Nephron (organoid): ENCODE data around the gene MKRN1.

ENCODE experiments used
- H3K27ac Mint-ChIP-seq, 3 experiments: 2 replicates each; pipeline ENCODE4 v1.8.0; 2020; ENCODE audit warnings: mixed read lengths in 3 of 3, mild to moderate bottlenecking in 2 of 3, moderate library complexity in 1 of 3
- H3K27me3 Mint-ChIP-seq: 2 replicates; pipeline ENCODE4 v1.8.0; 2021; ENCODE audit warnings: low read depth, mild to moderate bottlenecking, moderate library complexity, mixed read lengths
- H3K36me3 Mint-ChIP-seq: 2 replicates; pipeline ENCODE4 v1.8.0; 2020; ENCODE audit warnings: low read depth, mixed read lengths
- H3K4me1 Mint-ChIP-seq: 2 replicates; pipeline ENCODE4 v1.8.0; 2020; ENCODE audit warnings: mixed read lengths
- H3K4me3 Mint-ChIP-seq, 3 experiments: 2 replicates each; pipeline ENCODE4 v1.8.0; 2020; ENCODE audit warnings: mild to moderate bottlenecking in 3 of 3, mixed read lengths in 3 of 3, moderate library complexity in 2 of 3
- H3K9me3 Mint-ChIP-seq: 2 replicates; pipeline ENCODE4 v1.8.0; 2020; ENCODE audit warnings: mixed read lengths
- TF ChIP-seq, protein P1 (sequence below), 3 experiments: fragments of 200-600 bp; sonication (generic); IDR thresholded peaks; one replicate each; pipeline ENCODE4 v1.5.0; 2021; ENCODE audit warnings: antibody characterized with exemption in 3 of 3; ENCODE audit not compliant: unreplicated experiment in 3 of 3

Gene MKRN1

DNA sequence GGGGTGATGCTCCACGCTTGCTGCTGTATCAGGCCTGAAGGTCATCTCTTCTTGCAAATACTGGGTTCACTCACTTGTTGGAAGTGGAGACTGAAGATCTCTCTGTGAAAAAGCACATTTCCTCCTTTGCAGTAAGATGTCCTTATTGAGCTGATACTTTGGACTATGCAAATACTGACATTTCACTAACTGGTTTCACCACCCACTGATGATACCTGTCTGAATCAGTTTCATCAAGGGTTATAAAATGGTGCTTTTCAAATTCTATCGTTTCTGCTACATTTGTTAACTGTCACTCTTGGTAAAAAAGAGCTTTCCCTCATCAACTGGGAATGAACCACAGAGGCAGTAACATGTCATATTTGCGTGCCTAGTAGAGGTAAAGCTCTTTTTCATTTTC is 39.9 kb downstream of the MKRN1 start:
- Mint-ChIP-seq H3K36me3 (peaks cover 5% of the 10 kb centered on the region), H3K9me3 (no peaks in the 10 kb centered on the region), H3K27me3 (no peaks in the 10 kb centered on the region), H3K4me3 (no peak overlapping the region), H3K27ac (no peak overlapping the region), H3K4me1 (no peaks in the 10 kb centered on the region)
- TF ChIP-seq, protein P1, sequence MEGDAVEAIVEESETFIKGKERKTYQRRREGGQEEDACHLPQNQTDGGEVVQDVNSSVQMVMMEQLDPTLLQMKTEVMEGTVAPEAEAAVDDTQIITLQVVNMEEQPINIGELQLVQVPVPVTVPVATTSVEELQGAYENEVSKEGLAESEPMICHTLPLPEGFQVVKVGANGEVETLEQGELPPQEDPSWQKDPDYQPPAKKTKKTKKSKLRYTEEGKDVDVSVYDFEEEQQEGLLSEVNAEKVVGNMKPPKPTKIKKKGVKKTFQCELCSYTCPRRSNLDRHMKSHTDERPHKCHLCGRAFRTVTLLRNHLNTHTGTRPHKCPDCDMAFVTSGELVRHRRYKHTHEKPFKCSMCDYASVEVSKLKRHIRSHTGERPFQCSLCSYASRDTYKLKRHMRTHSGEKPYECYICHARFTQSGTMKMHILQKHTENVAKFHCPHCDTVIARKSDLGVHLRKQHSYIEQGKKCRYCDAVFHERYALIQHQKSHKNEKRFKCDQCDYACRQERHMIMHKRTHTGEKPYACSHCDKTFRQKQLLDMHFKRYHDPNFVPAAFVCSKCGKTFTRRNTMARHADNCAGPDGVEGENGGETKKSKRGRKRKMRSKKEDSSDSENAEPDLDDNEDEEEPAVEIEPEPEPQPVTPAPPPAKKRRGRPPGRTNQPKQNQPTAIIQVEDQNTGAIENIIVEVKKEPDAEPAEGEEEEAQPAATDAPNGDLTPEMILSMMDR (IDR thresholded peaks at IDR 0.05; ENCODE audit: unreplicated experiment in 3 of 3): no peak

DNA sequence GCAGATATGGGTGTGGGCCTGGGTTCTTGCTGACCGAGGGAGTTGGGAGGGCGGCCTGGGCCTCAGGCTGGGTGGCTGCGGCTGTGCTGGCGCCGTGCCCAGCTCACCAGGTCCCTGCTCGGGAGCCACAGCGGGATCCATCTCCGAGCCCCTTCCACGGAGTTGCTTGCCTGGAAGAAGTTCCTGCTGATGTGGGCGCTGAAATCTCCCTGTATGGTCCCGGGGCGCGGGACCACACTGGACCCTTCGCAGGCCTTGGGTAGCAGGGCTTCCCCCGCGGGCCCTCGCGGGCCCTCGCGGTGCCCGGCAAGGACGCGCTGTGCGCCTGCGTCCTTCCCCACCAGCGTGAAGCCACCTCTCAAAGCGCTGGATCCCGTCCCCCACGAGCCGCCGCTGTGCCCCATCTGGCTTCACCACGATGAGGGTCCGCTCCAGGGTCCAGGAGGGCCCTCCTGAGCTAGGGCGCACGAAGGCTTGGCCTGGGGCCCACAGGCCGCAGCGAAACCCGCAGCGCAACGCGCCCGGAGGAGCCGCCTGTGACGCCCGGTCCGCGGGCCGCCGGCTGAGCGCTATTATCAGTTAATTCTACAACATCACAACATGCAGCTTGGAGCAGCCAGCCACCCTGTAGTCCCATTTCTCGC is 43.9 kb downstream of the MKRN1 start:
- H3K4me3 Mint-ChIP-seq: no peak overlapping the region
- no peaks in the 10 kb centered on the region for H3K4me1 Mint-ChIP-seq
- H3K36me3 Mint-ChIP-seq: no peaks in the 10 kb centered on the region
- H3K9me3 Mint-ChIP-seq: no peaks in the 10 kb centered on the region
- TF ChIP-seq, protein P1 (IDR thresholded peaks at IDR 0.05; ENCODE audit: unreplicated experiment in 3 of 3): no peak
- no peak overlapping the region for H3K27ac Mint-ChIP-seq
- H3K27me3 Mint-ChIP-seq: no peaks in the 10 kb centered on the region

DNA sequence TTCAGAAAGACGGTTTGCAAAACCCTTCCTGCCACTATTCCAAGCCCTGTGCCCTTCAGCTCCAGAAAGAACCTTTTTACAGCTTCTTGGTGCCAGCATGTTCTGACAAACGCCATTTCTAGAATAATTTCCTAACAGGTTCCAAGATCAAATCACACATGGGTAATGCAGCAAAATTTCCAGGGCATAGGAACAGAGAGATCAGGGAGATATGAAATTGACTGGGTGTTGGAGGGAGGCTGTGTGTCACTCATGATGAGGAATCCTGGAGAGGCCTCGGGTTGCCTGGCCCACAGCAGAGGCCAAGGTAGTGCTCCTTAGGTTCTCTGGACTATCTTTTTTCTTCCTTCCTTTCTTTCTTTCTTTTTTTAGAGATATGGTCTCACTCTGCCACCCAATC is 45.9 kb downstream of the MKRN1 start:
- TF ChIP-seq, protein P1 (IDR thresholded peaks at IDR 0.05; ENCODE audit: unreplicated experiment in 3 of 3): no peak
- H3K4me3 Mint-ChIP-seq: no peak overlapping the region
- no peaks in the 10 kb centered on the region for H3K36me3 Mint-ChIP-seq
- H3K27me3 Mint-ChIP-seq: no peaks in the 10 kb centered on the region
- no peak overlapping the region for H3K27ac Mint-ChIP-seq
- no peaks in the 10 kb centered on the region for H3K9me3 Mint-ChIP-seq
- no peaks in the 10 kb centered on the region for H3K4me1 Mint-ChIP-seq

DNA sequence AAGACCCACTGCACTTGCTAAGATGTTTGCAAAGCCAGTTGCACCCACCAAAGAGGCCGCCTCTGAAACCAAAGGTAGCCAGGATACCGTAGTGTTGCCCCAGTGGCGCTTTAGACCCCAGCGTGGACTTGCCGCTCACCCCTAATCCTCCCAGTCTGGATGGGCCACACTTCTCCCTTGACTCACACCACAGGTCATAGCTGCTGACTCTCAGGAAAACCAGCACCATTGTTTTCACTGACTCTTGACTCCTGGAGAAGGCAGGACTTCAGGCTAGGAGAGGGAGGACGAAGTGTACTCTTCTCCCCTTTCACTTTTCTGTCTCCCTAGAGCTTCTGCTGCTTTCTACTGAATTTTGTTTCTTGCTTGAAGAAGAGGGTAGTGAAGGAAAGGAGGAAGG is 53.2 kb downstream of the MKRN1 start:
- no peak overlapping the region for H3K4me3 Mint-ChIP-seq
- no peaks in the 10 kb centered on the region for H3K36me3 Mint-ChIP-seq
- no peak overlapping the region for H3K27ac Mint-ChIP-seq
- no peaks in the 10 kb centered on the region for H3K9me3 Mint-ChIP-seq
- TF ChIP-seq, protein P1 (IDR thresholded peaks at IDR 0.05; ENCODE audit: unreplicated experiment in 3 of 3): no peak
- no peaks in the 10 kb centered on the region for H3K4me1 Mint-ChIP-seq
- no peaks in the 10 kb centered on the region for H3K27me3 Mint-ChIP-seq

DNA sequence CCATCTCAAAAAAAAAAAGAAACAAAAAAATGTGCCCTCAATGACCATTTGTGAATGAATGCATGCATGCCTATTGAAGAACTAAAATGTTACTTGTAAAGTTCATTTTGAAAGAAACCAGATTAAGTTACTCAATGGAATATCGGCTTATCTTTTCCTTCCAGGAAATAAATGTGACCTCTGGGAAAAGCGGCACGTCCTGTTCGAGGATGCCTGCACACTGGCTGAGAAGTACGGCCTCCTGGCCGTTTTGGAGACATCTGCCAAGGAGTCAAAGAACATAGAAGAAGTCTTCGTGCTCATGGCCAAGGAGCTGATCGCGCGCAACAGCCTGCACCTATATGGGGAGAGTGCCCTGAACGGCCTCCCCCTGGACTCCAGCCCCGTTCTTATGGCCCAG is 53.6 kb downstream of the MKRN1 start:
- no peak overlapping the region for H3K4me3 Mint-ChIP-seq
- H3K9me3 Mint-ChIP-seq: no peaks in the 10 kb centered on the region
- TF ChIP-seq, protein P1 (IDR thresholded peaks at IDR 0.05; ENCODE audit: unreplicated experiment in 3 of 3): no peak
- H3K4me1 Mint-ChIP-seq: no peaks in the 10 kb centered on the region
- no peak overlapping the region for H3K27ac Mint-ChIP-seq
- H3K27me3 Mint-ChIP-seq: no peaks in the 10 kb centered on the region
- no peaks in the 10 kb centered on the region for H3K36me3 Mint-ChIP-seq

DNA sequence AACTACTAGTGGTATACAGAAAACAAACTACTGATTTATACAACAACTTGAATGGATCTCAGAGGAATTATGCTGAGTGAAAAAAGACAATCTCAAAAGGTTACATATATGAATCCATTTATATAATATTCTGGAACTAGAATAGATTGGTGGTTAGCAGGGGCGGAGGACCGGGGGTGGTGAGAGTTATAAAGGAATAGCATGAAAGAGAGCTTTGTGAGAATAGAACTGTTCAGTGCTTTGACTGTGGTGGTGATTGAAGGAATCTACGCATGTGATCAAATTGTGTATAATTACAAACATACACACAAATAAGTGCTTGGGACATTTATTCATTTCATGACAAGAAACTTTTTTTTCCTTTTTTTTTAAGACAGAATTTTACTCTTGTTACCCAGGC is 55.8 kb downstream of the MKRN1 start:
- no peaks in the 10 kb centered on the region for H3K27me3 Mint-ChIP-seq
- TF ChIP-seq, protein P1 (IDR thresholded peaks at IDR 0.05; ENCODE audit: unreplicated experiment in 3 of 3): no peak

More for the DNA sequence above, 55.8 kb downstream of the MKRN1 start:
- Mint-ChIP-seq H3K36me3 (no peaks in the 10 kb centered on the region), H3K4me3 (no peak overlapping the region), H3K27ac (no peak overlapping the region), H3K4me1 (no peaks in the 10 kb centered on the region), H3K9me3 (no peaks in the 10 kb centered on the region)
